Right cardiac atrium (tissue), 5 donors: ENCODE results near the gene PPAT. TPM values are rescaled to one million over a fixed set of nuclear protein-coding genes. Genes with fewer than 3 reads are reported as not detected.
"Not testable (repeated sequence)": the region's sequence is repeated elsewhere in the genome, so short reads cannot be mapped to it uniquely, and the experiment has no call there.

Experiments
- ATAC-seq, 2 donors: fragments of 200-7000 bp; cut with Tn5 transposase; one replicate each; pipeline versions ENCODE4 v1.8.0 to v1.9.1; 2020; ENCODE audit warnings: moderate library complexity in 2 of 2, mild to moderate bottlenecking in 1 of 2
- DNase-seq, 3 donors: peaks; one replicate each; pipeline ENCODE4 v3.0.0-alpha.2; 2020
- H3K27ac ChIP-seq: one replicate; pipeline ENCODE4 v1.5.1; 2013; ENCODE audit warnings: mild to moderate bottlenecking, low read length, control low read depth, moderate library complexity
- H3K27me3 ChIP-seq: one replicate; pipeline ENCODE4 v1.6.1; 2013; ENCODE audit not compliant: control insufficient read depth, insufficient read depth
- H3K4me1 ChIP-seq: one replicate; pipeline ENCODE4 v1.6.1; 2013; ENCODE audit warnings: low read length; ENCODE audit not compliant: control insufficient read depth, insufficient read depth
- H3K4me3 ChIP-seq: one replicate; pipeline ENCODE4 v1.5.1; 2013; ENCODE audit warnings: low read length, control low read depth
- H3K9me3 ChIP-seq: one replicate; pipeline ENCODE4 v1.6.1; 2013; ENCODE audit warnings: low read length; ENCODE audit not compliant: control insufficient read depth
- WGBS: extraction: QIAGEN DNeasy Blood & Tissue Kit; methylation state at CpG from one replicate; pipeline ENCODE4 v1.1.7; 2013; 5-methylcytosine and 5-hydroxymethylcytosine counted together
- intact Hi-C, 4 donors: fragments of 100-400 bp; cut with DNase I; formaldehyde crosslinking; loops; one replicate each; pipeline versions ENCODE4 v1.11.0 to v1.14.0; 2022 to 2023
- polyA plus RNA-seq: library from polyadenylated mRNA; stranded (reverse); fragments of 200-250 nt; gene quantifications from one replicate; pipeline ENCODE4 v1.2.3, GENCODE V29; 2013
- total RNA-seq, 4 donors: library from RNA; stranded (reverse); fragmentation: NEBNext Ultra II Directional; extraction: Animal tissue kit (Norgen Biotek cat#: 25700); gene quantifications; one replicate each; pipeline ENCODE4 v1.2.1, GENCODE V29; 2021
- donor health status: healthy with polysubstance abuse.
- donor health status: DM: no; HTN: yes; CAD: no.
- donor health status: DM: no; HTN: no; CAD: no.
- donor health status: DM: no; HTN: yes; CAD: no; lungs with severe emphysema.
- donor health status: DM: yes; HTN: yes; CAD: no.

The PPAT gene
- total and polyA plus RNA-seq, 5 donors: 1.2 to 4.8 (median 4.2) TPM

DNA sequence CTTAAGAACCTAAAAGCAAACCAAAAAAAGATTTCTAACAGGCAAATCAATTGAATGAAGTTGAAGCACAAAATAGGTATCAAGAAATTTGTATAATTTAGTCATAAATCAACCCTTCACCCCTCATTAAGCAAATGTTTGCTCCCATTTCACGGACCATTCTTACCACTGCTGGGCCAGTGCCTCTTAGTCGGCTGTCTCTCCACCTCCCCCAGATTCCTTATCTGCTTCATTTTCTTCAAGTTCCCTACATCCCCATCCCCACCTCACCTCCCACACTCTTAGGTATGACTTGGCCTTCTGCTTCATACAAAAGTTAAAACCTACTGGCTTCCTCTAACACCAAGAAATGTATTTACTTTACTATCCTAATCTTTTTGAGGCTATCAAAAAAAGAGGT, 60.0 kb downstream of the PPAT start:
- Histone ChIP-seq H3K4me3 (no peak overlapping the region), H3K27ac (no peak overlapping the region), H3K27me3 (no peaks in the 10 kb centered on the region), H3K4me1 (no peaks in the 10 kb centered on the region), H3K9me3 (no peaks in the 10 kb centered on the region)
- intact Hi-C loops: no loop called here
- DNase-seq (no peak), ATAC-seq (no peak)
- WGBS: 80% methylated on average over 2 of the region's 2 CpGs

DNA sequence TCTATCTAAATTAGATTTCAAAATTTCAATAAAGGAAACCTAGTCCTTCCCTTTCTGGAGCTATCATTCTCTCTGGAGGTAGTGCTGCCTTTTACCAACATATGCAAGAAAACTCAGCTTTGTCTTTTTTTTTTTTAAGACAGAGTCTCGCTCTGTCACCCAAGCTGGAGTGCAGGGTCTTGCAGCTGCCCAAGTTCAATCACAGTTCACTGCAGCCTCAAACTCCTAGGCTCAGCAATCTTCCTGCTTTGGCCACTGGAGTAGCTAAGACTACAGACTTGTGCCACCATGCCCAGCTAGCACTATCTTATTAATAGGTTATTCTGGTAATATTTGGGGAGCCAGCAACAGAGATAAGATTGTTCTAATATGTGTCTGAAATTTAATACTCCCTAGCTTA, 60.5 kb downstream of the PPAT start:
- no peak overlapping the region for H3K27ac ChIP-seq
- no peaks in the 10 kb centered on the region for H3K9me3 ChIP-seq
- no peak for DNase-seq
- ATAC-seq: no peak
- H3K27me3 ChIP-seq: no peaks in the 10 kb centered on the region
- WGBS: 95% methylated on average over 1 of the region's 1 CpG
- H3K4me1 ChIP-seq: no peaks in the 10 kb centered on the region
- no peak overlapping the region for H3K4me3 ChIP-seq
- intact Hi-C loops: no loop called here

DNA sequence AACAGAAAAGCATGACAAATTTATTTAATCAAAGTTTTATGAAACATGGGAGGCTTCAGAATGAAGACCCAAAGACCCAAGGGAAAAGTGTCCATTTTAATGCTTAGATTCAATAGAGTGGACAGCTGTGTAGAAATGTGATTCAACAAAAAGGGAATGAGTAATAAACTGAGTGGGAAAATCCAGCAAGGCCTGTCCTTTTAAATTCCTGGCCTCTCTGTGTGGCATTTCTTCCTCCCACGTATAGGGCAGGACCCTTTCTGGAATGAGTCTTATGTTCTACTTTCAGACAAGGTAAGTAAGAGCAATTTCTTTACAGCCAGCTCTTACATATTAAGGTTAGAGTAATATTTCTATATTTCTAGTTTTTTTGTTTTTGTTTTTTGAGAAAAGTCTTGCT, 62.6 kb downstream of the PPAT start:
- ATAC-seq: no peak
- DNase-seq: no peak
- 0% methylated on average over 1 of the region's 1 CpG for WGBS
- Histone ChIP-seq H3K4me1 (no peaks in the 10 kb centered on the region), H3K4me3 (no peak overlapping the region), H3K9me3 (no peaks in the 10 kb centered on the region), H3K27ac (no peak overlapping the region), H3K27me3 (no peaks in the 10 kb centered on the region)
- intact Hi-C loops: no loop called here

DNA sequence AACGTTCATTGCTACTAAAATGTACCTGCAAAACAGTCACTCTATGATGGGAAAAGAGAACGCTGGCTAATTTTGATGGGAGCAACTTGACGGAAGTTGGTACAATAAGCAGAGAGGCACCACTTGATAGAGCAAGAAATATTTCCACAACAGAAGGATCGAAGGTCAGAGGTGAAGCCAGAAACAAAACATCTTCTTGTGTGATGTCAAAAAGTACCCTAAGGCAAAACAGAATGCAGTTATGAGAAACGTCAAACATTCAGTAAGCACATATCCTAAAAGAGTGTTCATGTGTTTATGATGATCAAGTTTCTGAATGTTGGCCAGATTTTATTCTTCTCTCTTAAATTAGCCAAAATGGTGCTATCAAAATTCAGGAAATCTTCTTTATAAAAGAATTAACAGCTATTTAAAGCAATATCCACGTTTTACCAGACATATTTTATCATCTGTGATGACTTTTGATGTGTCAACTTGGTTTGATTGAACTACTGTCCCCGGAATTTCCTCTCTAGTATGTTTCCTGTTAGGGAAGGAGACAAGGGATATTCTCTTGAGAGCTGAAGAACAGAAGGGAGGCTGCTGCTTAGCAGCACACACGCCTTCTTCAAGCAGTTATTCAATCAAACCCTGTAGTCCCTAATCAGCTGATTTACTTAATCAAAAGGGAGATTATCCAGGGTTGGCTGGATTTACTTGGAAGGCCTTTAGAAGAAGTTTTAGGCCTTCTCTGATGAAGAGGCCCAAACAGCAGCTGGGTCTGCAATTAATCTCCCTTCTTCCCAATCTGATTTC, 63.8 kb downstream of the PPAT start:
- Histone ChIP-seq H3K9me3 (no peaks in the 10 kb centered on the region), H3K27me3 (no peaks in the 10 kb centered on the region), H3K27ac (no peak overlapping the region), H3K4me1 (no peaks in the 10 kb centered on the region), H3K4me3 (no peak overlapping the region)
- no peak for DNase-seq
- no peak for ATAC-seq
- intact Hi-C loops: no loop called here
- WGBS: 53% methylated on average over 8 of the region's 8 CpGs

- intact Hi-C loops: no loop called here
- H3K27me3 ChIP-seq: no peaks in the 10 kb centered on the region
- ATAC-seq: no peak
- H3K4me3 ChIP-seq: no peak overlapping the region
- no peak for DNase-seq
- no peaks in the 10 kb centered on the region for H3K9me3 ChIP-seq
- H3K4me1 ChIP-seq: no peaks in the 10 kb centered on the region
- no peak overlapping the region for H3K27ac ChIP-seq
- 95% methylated on average over 3 of the region's 3 CpGs for WGBS
Observed at GRCh38 chr4:56370377-56370776, 65.0 kb downstream of the PPAT start.

GRCh38 chr4:56362981-56363380, 72.4 kb downstream of the PPAT start:
- ATAC-seq, H3K27me3 ChIP-seq, intact Hi-C loops, H3K27ac ChIP-seq, H3K4me3 ChIP-seq, DNase-seq, H3K9me3 ChIP-seq, H3K4me1 ChIP-seq: not testable (repeated sequence)
- WGBS: 99% methylated on average over 12 of the region's 12 CpGs

DNA sequence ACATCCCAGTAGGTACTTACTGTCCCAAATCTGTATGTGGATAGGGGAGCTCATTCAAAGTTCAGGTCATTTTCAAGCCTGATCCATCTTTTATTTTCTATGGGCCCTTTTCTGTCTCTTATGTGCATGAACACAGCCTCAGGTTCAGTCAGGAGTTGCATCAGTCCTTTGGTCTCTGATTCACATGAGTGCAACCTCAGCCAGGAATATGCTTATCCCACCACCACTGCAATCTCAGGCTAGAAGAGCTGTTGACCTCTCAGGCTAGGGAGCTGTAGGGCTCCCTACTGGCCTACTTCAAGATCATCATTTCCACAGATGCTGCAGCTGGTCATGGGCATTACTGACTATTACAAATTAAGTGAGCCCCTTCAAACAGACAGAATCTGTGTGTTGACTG, 75.3 kb downstream of the PPAT start:
- ATAC-seq (no peak), DNase-seq (no peak)
- H3K27ac ChIP-seq: no peak overlapping the region
- no peak overlapping the region for H3K4me3 ChIP-seq
- intact Hi-C loops: no loop called here
- no peaks in the 10 kb centered on the region for H3K27me3 ChIP-seq
- no peaks in the 10 kb centered on the region for H3K9me3 ChIP-seq
- H3K4me1 ChIP-seq: no peaks in the 10 kb centered on the region

DNA sequence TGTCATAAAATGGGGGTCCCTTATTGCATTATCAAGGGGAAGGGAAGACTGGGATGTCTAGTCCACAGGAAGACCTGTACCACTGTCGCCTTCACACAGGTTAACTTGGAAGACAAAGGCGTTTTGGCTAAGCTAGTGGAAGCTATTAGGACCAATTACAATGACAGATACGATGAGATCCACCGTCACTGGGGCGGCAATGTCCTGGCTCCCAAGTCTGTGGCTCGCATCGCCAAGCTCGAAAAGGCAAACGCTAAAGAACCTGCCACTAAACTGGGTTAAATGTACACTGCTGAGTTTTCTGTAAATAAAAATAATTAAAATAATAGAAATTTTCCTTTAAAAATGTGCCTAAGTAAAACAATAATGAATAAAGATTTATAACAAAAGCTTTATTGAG, 78.8 kb downstream of the PPAT start:
- H3K9me3 ChIP-seq: no peaks in the 10 kb centered on the region
- DNase-seq: no peak
- no peaks in the 10 kb centered on the region for H3K27me3 ChIP-seq
- no peak overlapping the region for H3K4me3 ChIP-seq
- WGBS: 98% methylated on average over 9 of the region's 9 CpGs
- no peak for ATAC-seq
- no peak overlapping the region for H3K27ac ChIP-seq
- no peaks in the 10 kb centered on the region for H3K4me1 ChIP-seq
- intact Hi-C loops: no loop called here

- WGBS: 95% methylated on average over 3 of the region's 3 CpGs
- Histone ChIP-seq H3K9me3 (no peaks in the 10 kb centered on the region), H3K4me1 (no peaks in the 10 kb centered on the region), H3K27me3 (no peaks in the 10 kb centered on the region), H3K27ac (no peak overlapping the region), H3K4me3 (no peak overlapping the region)
- ATAC-seq (no peak), DNase-seq (no peak)
- intact Hi-C loops: no loop called here
Observed at GRCh38 chr4:56348576-56348975, 86.8 kb downstream of the PPAT start.

- WGBS: 92% methylated on average over 4 of the region's 4 CpGs
- H3K4me3 ChIP-seq: no peak overlapping the region
- ATAC-seq: no peak
- intact Hi-C loops: no loop called here
- no peak overlapping the region for H3K27ac ChIP-seq
- DNase-seq: no peak
- H3K27me3 ChIP-seq: no peaks in the 10 kb centered on the region
- H3K9me3 ChIP-seq: no peaks in the 10 kb centered on the region
- H3K4me1 ChIP-seq: no peaks in the 10 kb centered on the region
Observed at GRCh38 chr4:56345458-56345857, 90.0 kb downstream of the PPAT start.
